Right lobe of liver (tissue), 6 donors: Measurements from ENCODE around the gene NXF2. TPM values are rescaled to one million over a fixed set of nuclear protein-coding genes. Genes with fewer than 3 reads are reported as not detected.
A peak's percentile ranks its signal among the peaks of the same experiment; 100 is the strongest.
"Not testable (repeated sequence)": the region's sequence is repeated elsewhere in the genome, so short reads cannot be mapped to it uniquely, and the experiment has no call there.

Source experiments
- ATAC-seq, 4 donors: fragments of 200-7000 bp; cut with Tn5 transposase; one replicate each; pipeline ENCODE4 v1.9.1; 2020; ENCODE audit warnings: mild to moderate bottlenecking in 4 of 4, moderate library complexity in 4 of 4
- DNase-seq, 3 donors: peaks; one replicate each; pipeline ENCODE4 v3.0.0-alpha.2; 2020
- H3K27ac ChIP-seq, 3 donors: fragments of 200-600 bp; one replicate each; pipeline ENCODE4 v1.8.0; 2022
- H3K27me3 ChIP-seq, 2 donors: fragments of 200-600 bp; one replicate each; pipeline ENCODE4 v1.8.0; 2022
- H3K36me3 ChIP-seq, 4 donors: fragments of 200-600 bp; sonication (generic) in 1 of 4; one replicate each; pipeline versions ENCODE4 v1.5.1 to v1.8.0; 2017 to 2022; ENCODE audit warnings: control low read depth in 1 of 4
- H3K4me1 ChIP-seq, 4 donors: fragments of 200-600 bp; sonication (generic) in 1 of 4; one replicate each; pipeline versions ENCODE4 v1.5.1 to v1.8.0; 2017 to 2022; ENCODE audit warnings: control low read depth in 1 of 4
- H3K4me3 ChIP-seq, 3 donors: fragments of 200-600 bp; one replicate each; pipeline ENCODE4 v1.8.0; 2022
- H3K9me3 ChIP-seq, 4 donors: fragments of 200-600 bp; sonication (generic) in 1 of 4; one replicate each; pipeline versions ENCODE4 v1.5.1 to v1.8.0; 2017 to 2022; ENCODE audit warnings: control low read depth in 1 of 4
- CTCF ChIP-seq, 4 donors: fragments of 200-600 bp in 3 of 4; fragments of 450-650 bp in 1 of 4; IDR thresholded peaks; one replicate each; pipeline versions ENCODE4 v1.5.1 to v1.8.0; 2016 to 2022; ENCODE audit warnings: antibody characterized with exemption in 4 of 4, mild to moderate bottlenecking in 2 of 4
- POLR2A ChIP-seq: fragments of 450-650 bp; IDR thresholded peaks from one replicate; pipeline ENCODE4 v1.6.1; 2017; ENCODE audit warnings: antibody characterized with exemption, mild to moderate bottlenecking
- WGBS: methylation state at CpG from one replicate; pipeline ENCODE4 v1.1.6; 2018; ENCODE audit warnings: low coverage, low lambda C conversion rate; ENCODE audit not compliant: insufficient coverage; ENCODE audit errors: missing lambda C conversion rate; 5-methylcytosine and 5-hydroxymethylcytosine counted together
- intact Hi-C, 2 donors: fragments of 100-400 bp; cut with DNase I; formaldehyde crosslinking; loops; one replicate each; pipeline versions ENCODE4 v1.11.2 to v1.14.1; 2022
- long read RNA-seq: library from polyadenylated mRNA; unstranded; transcript quantifications from one replicate; pipeline ENCODE4 v2.0.0, GENCODE V29; 2019
- total RNA-seq, 6 experiments: library from RNA; depleted of rRNA in 2 of 6; stranded (reverse); fragments of >200 nt in 2 of 6; fragmentation: NEBNext Ultra II Directional in 3 of 6; extraction: Animal tissue kit (Norgen Biotek cat#: 25700) in 3 of 6; gene quantifications; one replicate each; pipeline versions ENCODE4 v1.1.0 to v1.2.4, GENCODE V29; 2016 to 2023
- donor health status: DM: no; HTN: yes; CAD: no.
- donor health status: DM: no; HTN: no; CAD: no.
- donor health status: DM: no; HTN: no; CAD: no.
- donor health status: DM: no; HTN: yes; CAD: no.
- donor health status: DM: no; HTN: yes; CAD: no.

Gene NXF2
- not detected for total RNA-seq
- long read RNA-seq: 0 reads

GRCh38 chrX:102246893-102247292, at the start of gene NXF2:
Gene NXF2 (plus strand): TSS chrX:102247167. CDS start chrX:102307079, 59,912 bp downstream.
- no CpG with 5 or more reads among the region's 9 CpGs for WGBS
- H3K4me1 ChIP-seq, intact Hi-C loops, DNase-seq, H3K27ac ChIP-seq, H3K36me3 ChIP-seq, H3K9me3 ChIP-seq, ATAC-seq, H3K4me3 ChIP-seq, H3K27me3 ChIP-seq: not testable (repeated sequence)

GRCh38 chrX:102207940-102208339, 39.0 kb upstream of the NXF2 start:
- DNase-seq, intact Hi-C loops, H3K27me3 ChIP-seq, H3K36me3 ChIP-seq, H3K27ac ChIP-seq, H3K4me3 ChIP-seq, H3K9me3 ChIP-seq, H3K4me1 ChIP-seq: not testable (repeated sequence)
- WGBS: no CpG with 5 or more reads among the region's 5 CpGs
- peak in 3 of 4 donors; percentile 46 to 77 (median 69) for ATAC-seq

GRCh38 chrX:102214986-102215385, 32.0 kb upstream of the NXF2 start, which contains the start of gene TCP11X1:
Gene TCP11X1 (plus strand): TSS chrX:102215301.
- H3K4me3 ChIP-seq, H3K4me1 ChIP-seq, H3K27me3 ChIP-seq, ATAC-seq, H3K36me3 ChIP-seq, intact Hi-C loops, DNase-seq, H3K27ac ChIP-seq, H3K9me3 ChIP-seq: not testable (repeated sequence)
- no CpG with 5 or more reads among the region's 15 CpGs for WGBS

- intact Hi-C loops: not testable (repeated sequence)
Measured at GRCh38 chrX:102216497-102216896, 30.5 kb upstream of the NXF2 start.

GRCh38 chrX:102235678-102236077, 11.3 kb upstream of the NXF2 start:
- H3K9me3 ChIP-seq, ATAC-seq, H3K27me3 ChIP-seq, H3K36me3 ChIP-seq, H3K4me1 ChIP-seq, intact Hi-C loops, H3K4me3 ChIP-seq, H3K27ac ChIP-seq: not testable (repeated sequence)
- peak in 1 of 3 donors; percentile 11 for DNase-seq
- WGBS: no CpG with 5 or more reads among the region's 7 CpGs

More at GRCh38 chrX:102216497-102216896, 30.5 kb upstream of the NXF2 start:
- H3K27ac ChIP-seq, DNase-seq, H3K4me3 ChIP-seq, H3K36me3 ChIP-seq, H3K27me3 ChIP-seq, H3K9me3 ChIP-seq, H3K4me1 ChIP-seq: not testable (repeated sequence)
- peak in 3 of 4 donors; percentile 44 to 55 (median 50) for ATAC-seq
- WGBS: no CpG with 5 or more reads among the region's 3 CpGs

- WGBS: no CpG with 5 or more reads among the region's 15 CpGs
- DNase-seq (peak in 1 of 3 donors; percentile 0), ATAC-seq (peak in 1 of 4 donors; percentile 34)
- H3K9me3 ChIP-seq, intact Hi-C loops, H3K4me3 ChIP-seq, H3K36me3 ChIP-seq, H3K4me1 ChIP-seq, H3K27me3 ChIP-seq, H3K27ac ChIP-seq: not testable (repeated sequence)
Measured at GRCh38 chrX:102240265-102240664, 6.7 kb upstream of the NXF2 start.

GRCh38 chrX:102272231-102272630, 25.3 kb downstream of the NXF2 start:
- H3K4me1 ChIP-seq, H3K27ac ChIP-seq, intact Hi-C loops, ATAC-seq, DNase-seq, H3K36me3 ChIP-seq, H3K27me3 ChIP-seq, H3K9me3 ChIP-seq, H3K4me3 ChIP-seq: not testable (repeated sequence)
- WGBS: no CpG with 5 or more reads among the region's 4 CpGs

- no peak for ATAC-seq
- 14% methylated on average over 1 of the region's 4 CpGs for WGBS
- H3K36me3 ChIP-seq: no peaks in the 10 kb centered on the region
- DNase-seq: no peak
- no peak overlapping the region for H3K27ac ChIP-seq
- no peaks in the 10 kb centered on the region for H3K9me3 ChIP-seq
- H3K4me1 ChIP-seq: no peaks in the 10 kb centered on the region
- H3K27me3 ChIP-seq: peaks cover 0 to 13% of the 10 kb centered on the region in 2 donors
- H3K4me3 ChIP-seq: no peak overlapping the region
- intact Hi-C loops: no loop called here
- TF ChIP-seq CTCF (IDR thresholded peaks at IDR 0.05) (no peak), POLR2A (no peak)
Measured at GRCh38 chrX:102338162-102338561, 91.2 kb downstream of the NXF2 start.
